HFFc6 (cell line): ENCODE results near the gene BTBD7. TPM values are rescaled to one million over a fixed set of nuclear protein-coding genes. Genes with fewer than 3 reads are reported as not detected.
A peak's percentile ranks its signal among the peaks of the same experiment; 100 is the strongest.

Source experiments
- DNase-seq: peaks from one replicate; pipeline ENCODE4 v3.0.0-alpha.2; 2018
- H3K27ac Mint-ChIP-seq: 2 replicates; pipeline ENCODE4 v1.8.0; 2020; ENCODE audit warnings: mild to moderate bottlenecking, mixed read lengths
- H3K27me3 Mint-ChIP-seq: 2 replicates; pipeline ENCODE4 v1.8.0; 2021; ENCODE audit warnings: mild to moderate bottlenecking, moderate library complexity, mixed read lengths; ENCODE audit not compliant: insufficient read depth
- H3K36me3 Mint-ChIP-seq: 2 replicates; pipeline ENCODE4 v1.8.0; 2021; ENCODE audit warnings: low read depth, mixed read lengths
- H3K4me1 Mint-ChIP-seq: 2 replicates; pipeline ENCODE4 v1.8.0; 2020; ENCODE audit warnings: low read depth, mixed read lengths
- H3K4me3 Mint-ChIP-seq: 2 replicates; pipeline ENCODE4 v1.8.0; 2020; ENCODE audit warnings: mild to moderate bottlenecking, moderate library complexity, mixed read lengths
- H3K9me3 Mint-ChIP-seq: 2 replicates; pipeline ENCODE4 v1.8.0; 2020; ENCODE audit warnings: mild to moderate bottlenecking, mixed read lengths
- CTCF ChIP-seq: fragments of 200-600 bp; sonication (generic); IDR thresholded peaks from 2 replicates; pipeline ENCODE4 v1.5.0; 2021; ENCODE audit warnings: antibody characterized with exemption, mild to moderate bottlenecking
- total RNA-seq, 6 experiments: library from RNA; stranded (reverse); fragmentation: NEBNext Ultra II Directional; extraction: Animal tissue kit (Norgen Biotek cat#: 25700); gene quantifications; 2 replicates in 1 of 6; 3 replicates in 5 of 6; pipeline ENCODE4 v1.2.3, GENCODE V29; 2021

The BTBD7 gene
- total RNA-seq, 6 experiments from 2014 or later: 36.8 to 45.6 (median 40.0) TPM

- peak; percentile 9 for DNase-seq
- Mint-ChIP-seq H3K36me3 (peaks cover 12% of the 10 kb centered on the region; the same call in 1 of the 2 replicates), H3K4me3 (no peak overlapping the region), H3K4me1 (peaks cover 29% of the 10 kb centered on the region), H3K27ac (peak overlapping the region; percentile 45), H3K27me3 (no peaks in the 10 kb centered on the region; the same call in 1 of the 2 replicates), H3K9me3 (no peaks in the 10 kb centered on the region)
- no peak for TF ChIP-seq CTCF
Observed at GRCh38 chr14:93263416-93263815, 69.4 kb downstream of the BTBD7 start.

GRCh38 chr14:93262446-93262845 is 70.4 kb downstream of the BTBD7 start:
- Mint-ChIP-seq H3K27me3 (no peaks in the 10 kb centered on the region), H3K4me3 (no peak overlapping the region), H3K4me1 (peaks cover 36% of the 10 kb centered on the region), H3K36me3 (peaks cover 17% of the 10 kb centered on the region; the same call in 1 of the 2 replicates), H3K9me3 (no peaks in the 10 kb centered on the region), H3K27ac (no peak overlapping the region)
- TF ChIP-seq CTCF: no peak
- DNase-seq: no peak

- Mint-ChIP-seq H3K4me1 (no peaks in the 10 kb centered on the region), H3K4me3 (no peak overlapping the region), H3K27ac (no peak overlapping the region), H3K9me3 (no peaks in the 10 kb centered on the region), H3K36me3 (peaks cover 7% of the 10 kb centered on the region), H3K27me3 (no peaks in the 10 kb centered on the region)
- no peak for DNase-seq
- TF ChIP-seq CTCF: no peak
Observed at GRCh38 chr14:93249128-93249831, 83.6 kb downstream of the BTBD7 start.

- H3K27me3 Mint-ChIP-seq: no peaks in the 10 kb centered on the region
- H3K9me3 Mint-ChIP-seq: no peaks in the 10 kb centered on the region
- no peak overlapping the region for H3K4me3 Mint-ChIP-seq
- no peak for DNase-seq
- peaks cover 25% of the 10 kb centered on the region for H3K36me3 Mint-ChIP-seq
- TF ChIP-seq CTCF: no peak
- H3K27ac Mint-ChIP-seq: no peak overlapping the region
- peaks cover 9% of the 10 kb centered on the region for H3K4me1 Mint-ChIP-seq
Observed at GRCh38 chr14:93246534-93246933, 86.3 kb downstream of the BTBD7 start.

GRCh38 chr14:93245764-93246420 is 86.9 kb downstream of the BTBD7 start:
- peaks cover 26% of the 10 kb centered on the region for H3K36me3 Mint-ChIP-seq
- H3K4me3 Mint-ChIP-seq: no peak overlapping the region
- no peaks in the 10 kb centered on the region for H3K27me3 Mint-ChIP-seq
- H3K27ac Mint-ChIP-seq: no peak overlapping the region
- H3K9me3 Mint-ChIP-seq: no peaks in the 10 kb centered on the region
- peaks cover 16% of the 10 kb centered on the region for H3K4me1 Mint-ChIP-seq
- no peak for DNase-seq
- TF ChIP-seq CTCF: no peak
